NCI-H2029 (cell line): ENCODE measurements around the gene TMEM144.
"Not testable (repeated sequence)": the region's sequence is repeated elsewhere in the genome, so short reads cannot be mapped to it uniquely, and the experiment has no call there.

Experiments
- DNase-seq: peaks from one replicate; lab custom pipeline; 2025; lab: John Stamatoyannopoulos, UW

The TMEM144 gene

DNA sequence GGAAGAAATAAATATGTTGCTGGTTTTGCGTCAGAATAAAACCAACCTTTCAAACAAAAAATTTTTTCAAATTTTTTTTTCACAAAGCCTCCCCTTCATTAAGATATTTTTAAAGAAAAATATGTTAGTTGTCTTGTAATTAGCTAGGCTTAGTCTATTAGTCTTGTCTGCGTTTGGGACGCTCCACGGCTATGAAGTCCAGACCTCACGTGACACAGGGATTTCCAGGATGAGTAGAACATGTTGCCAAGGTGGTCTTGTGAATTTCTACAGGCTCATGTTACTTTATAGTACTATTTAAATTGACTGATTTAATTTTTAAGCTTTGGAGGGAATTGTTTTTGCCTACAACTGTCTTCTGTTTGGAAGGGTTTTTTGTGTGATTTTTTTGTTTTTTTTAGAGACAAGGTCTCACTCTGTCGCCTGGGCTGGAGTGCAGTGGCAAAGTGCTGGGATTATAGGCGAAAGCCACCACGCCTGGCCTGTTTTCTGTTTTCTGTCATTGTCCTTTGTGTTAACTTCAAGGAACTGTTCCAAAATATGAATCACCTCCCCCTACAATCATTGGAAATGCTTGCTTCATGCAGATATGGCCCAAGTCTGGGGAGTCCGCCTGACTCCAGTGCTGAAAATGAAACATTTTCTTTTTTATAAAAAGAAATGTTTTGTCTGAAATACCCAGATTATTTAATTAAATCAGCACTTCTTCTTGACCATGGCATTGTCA lies 26.2 kb downstream of the TMEM144 start:
- no peak for DNase-seq

DNA sequence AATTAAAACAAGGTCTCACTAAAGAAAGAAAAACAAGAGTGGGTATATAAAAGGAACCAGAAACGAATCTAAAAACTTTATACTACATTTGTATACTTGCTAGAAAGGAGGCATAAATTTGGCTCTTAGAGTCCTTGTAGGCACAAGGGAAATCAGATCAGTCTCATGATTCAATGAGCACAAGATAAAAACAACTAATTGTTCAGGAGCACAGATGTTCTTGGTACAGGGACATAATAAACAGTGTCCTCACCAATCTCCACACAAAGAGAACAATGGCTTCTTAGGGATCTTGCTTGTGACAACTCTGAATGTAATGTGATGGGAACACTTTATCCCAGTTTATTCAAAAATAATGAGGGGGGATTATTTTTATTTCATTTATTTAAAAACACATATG lies 28.3 kb downstream of the TMEM144 start:
- no peak for DNase-seq

DNA sequence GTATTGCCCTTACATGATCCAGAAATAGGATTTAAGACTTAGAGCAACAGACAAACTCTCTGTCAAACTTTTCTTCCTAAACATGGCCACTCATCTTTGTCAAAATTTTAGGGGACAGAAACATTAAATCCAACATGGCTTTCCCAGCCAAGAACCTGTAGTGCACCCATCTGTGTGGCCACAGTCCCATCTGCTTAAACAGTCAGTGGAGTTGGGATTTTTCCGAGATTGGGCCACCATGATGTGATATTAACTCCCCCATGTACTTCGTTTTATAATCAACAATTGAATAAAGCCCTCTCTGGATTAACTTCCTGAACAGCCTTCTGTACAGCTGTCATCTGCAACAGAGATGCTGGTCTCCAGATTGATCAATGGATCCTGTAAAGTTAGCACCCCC lies 28.9 kb downstream of the TMEM144 start:
- DNase-seq = no peak

DNA sequence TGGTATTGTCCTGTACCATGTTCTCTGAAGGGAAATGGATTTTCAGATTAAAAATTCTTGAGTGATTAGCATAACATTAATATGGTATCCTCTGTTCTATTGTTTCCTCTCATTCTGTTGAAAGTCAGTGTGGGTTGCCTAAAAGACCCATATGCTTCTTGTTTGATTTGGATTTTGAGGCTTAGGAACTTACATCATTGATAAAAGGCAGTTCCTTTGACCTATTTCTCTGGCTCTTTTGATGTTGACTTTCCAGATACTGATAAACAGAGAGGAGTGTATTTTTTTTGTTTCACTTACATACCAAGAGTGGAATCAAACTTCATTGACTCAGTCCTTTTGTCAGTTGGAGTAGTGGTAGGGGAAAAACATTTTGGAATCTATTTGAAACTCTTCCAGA lies 32.8 kb downstream of the TMEM144 start:
- no peak for DNase-seq

DNA sequence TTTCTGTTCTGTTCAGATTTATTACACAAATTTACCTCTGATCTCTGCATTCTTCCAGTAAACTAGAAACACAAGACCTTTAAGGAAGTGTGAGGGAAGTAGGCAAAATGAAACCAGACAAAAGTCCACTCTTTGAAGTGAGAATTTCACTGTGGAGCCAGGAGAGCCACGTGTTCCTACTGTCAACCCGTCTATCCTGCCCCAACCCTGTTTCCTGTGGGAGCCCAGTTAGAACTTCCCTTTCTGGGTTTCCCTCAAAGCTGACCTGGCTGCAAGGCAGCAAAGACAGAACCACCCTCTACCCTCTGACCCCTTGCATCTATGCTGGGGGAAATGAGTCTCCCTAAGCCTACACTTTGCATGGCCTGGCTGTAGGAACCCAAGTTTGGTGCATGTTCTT lies 40.0 kb downstream of the TMEM144 start:
- DNase-seq = no peak

DNA sequence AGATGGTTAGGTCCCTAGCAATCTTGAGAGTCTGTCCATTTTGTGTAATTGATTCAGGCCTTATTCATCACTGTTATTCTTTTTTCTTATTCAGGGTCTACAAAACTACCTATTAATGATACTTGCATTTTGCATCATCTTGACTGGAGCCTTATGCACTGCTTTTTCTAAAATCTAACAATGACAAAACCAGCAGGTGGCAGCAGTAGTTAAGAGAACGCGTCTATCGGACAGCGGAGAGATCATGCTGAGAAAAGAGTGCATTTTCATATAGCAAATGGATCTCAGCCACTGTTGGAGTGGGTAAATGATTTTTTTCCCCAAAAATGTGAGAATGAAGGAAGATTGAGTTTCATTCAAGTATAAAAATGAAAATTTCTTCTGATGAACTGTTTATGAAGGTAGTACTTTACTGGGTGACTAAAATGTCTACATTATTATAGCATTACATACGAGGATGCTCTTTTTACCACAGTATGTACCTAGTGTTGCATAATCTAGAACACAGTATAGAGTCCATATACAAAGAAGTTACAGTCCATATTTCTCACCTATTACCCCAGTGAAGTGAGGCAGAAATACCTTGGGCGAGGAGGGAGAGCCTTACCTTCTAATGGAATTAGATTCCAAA lies 43.2 kb downstream of the TMEM144 start:
- DNase-seq = peak; percentile 8

DNA sequence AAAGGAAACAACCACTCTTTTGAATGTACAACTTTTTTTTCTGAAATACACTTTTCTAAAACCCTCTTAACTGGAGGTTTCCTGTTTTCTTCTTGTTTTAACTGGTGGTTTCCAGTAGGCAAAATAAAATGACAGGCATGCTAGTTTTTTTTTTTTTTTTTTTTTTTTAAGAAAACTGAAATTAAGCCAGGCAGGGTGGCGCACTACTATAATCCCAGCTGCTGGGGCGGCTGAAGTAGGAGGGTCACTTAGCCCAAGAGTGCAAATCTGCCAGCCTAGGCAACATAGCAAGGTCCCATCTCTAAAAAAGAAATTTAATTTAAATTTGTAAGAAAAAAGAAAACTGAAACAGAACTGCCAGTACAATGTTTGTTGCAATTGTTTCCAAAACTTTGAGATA lies 44.0 kb downstream of the TMEM144 start:
- no peak for DNase-seq

DNA sequence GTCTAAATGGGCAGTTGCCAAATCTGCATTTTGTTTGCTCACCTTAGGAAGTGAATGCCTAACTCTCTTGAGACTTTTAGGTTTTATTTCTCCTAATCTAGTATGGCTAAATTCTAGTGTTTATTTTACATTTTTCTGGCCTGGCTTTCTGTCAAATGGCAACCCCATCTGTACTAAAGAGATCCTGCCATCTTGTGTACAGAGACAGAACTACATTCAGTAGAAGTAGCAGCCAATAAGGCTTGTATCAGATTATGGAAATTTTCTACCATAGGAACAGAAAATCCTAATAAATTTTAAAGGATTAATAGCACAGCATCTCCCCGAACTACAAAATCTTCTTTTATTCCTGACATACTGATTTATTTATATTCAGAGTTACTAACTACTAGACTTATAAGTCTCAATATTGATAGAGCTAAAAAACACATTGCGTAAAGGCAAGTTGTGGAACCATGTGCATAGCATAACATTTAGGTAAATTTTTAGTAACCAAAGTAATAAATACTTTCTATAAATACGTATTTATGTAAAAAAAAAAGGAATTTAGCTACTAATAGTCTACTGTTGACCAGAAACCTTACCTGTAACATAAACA lies 45.5 kb downstream of the TMEM144 start:
- DNase-seq = peak; percentile 24

DNA sequence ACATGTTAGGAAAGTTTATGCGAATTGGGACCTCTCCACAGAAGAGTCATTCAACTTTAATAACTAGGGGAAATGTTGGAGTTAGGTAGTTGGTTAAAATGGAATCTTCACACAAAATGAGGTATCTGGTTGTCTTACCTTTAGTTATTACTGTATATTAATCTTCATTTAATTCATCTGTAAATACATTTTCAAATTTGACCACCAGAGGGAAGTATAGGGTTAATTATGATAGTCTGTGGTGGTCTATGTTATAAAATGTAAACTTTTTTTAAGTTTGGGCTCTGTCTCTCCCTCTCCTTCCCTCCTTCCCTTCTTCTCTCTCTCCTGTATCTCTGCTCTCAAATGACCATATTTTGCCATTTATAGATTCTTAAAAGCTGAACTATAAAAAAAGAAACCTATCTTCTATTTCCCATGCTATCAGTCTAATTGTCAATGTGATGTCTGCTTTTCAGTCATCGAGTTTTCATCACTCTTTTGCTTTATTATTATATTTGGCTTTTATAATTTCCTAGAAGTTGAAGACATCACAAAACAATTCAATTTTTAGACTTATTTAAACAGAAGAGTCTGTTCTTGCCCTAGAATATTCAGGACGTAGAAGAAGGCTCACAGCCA lies 49.8 kb downstream of the TMEM144 start:
- no peak for DNase-seq

DNA sequence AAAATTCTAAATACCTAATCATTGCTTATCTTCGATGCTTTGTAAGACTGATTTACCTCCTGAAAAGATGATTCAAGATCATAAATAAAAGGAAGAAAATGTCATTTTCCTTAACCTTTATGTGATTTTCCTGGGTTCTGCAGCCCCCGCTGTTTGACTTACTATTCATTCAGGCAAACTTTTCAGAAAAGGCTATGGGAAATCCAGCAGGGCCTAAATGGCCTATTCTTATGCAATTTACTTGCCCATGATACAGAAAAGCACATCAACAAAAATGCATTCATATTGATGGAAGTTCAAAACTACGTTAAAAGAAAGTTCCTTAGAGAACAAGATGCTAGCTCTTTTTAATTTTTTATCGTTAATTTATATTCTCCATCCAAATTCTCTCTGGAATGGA lies 51.2 kb downstream of the TMEM144 start:
- DNase-seq = no peak

DNA sequence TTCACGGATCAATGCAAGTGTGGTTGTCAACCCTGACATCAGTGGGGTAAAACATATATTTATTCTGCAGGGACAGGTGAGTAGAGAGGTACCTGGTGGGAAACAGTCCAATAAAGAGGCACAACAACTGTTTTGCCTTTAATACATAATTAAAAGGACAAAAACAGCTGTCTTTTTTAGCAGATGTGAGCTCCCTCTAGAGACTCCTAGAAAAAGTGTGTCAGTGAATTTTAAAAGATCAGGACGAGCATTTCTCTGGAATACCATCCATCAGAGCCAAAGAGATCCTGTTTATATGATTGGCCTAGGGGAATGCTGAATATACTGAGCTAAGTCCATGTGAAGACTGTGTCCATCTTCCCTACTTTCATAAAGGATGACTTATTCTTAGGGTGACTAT lies 58.3 kb downstream of the TMEM144 start:
- DNase-seq = no peak

DNA sequence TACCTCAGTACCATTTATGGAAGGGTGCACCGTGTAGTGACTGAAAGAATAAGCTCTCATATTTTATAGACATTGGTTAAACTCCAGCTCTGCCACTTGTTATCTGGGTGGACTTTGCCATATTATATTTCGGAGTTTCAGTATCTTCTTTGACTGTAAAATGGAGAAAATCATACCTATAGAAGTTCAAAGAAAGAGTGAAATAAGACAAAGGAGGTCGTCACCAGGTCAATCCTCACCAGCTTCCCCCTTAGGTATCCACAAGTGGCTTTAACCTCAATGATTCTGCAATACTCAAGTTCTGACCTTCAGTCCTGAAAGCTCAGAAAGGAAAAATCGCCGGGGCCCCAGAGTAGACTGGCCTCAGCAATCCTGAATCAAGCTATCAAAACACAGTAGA lies 64.3 kb downstream of the TMEM144 start:
- no peak for DNase-seq

DNA sequence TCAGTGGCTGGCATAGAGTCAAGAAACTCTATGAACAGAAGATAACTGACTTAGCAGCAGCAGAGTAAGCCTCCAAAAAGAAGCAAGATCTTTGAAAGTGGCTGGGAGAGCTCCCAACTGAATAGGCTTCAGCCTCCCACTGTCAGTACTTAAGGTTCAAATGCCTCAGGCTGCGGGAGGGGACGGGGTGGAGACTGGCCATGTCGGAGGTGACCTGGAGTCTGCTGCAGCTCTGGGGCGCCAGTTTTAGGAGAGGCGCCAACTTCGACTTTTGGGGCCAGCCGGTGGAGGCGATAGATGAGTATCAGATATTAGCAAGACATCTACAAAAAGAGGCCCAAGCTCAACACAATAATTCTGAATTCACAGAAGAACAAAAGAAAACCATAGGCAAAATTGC lies 67.3 kb downstream of the TMEM144 start:
- DNase-seq = no peak

DNA sequence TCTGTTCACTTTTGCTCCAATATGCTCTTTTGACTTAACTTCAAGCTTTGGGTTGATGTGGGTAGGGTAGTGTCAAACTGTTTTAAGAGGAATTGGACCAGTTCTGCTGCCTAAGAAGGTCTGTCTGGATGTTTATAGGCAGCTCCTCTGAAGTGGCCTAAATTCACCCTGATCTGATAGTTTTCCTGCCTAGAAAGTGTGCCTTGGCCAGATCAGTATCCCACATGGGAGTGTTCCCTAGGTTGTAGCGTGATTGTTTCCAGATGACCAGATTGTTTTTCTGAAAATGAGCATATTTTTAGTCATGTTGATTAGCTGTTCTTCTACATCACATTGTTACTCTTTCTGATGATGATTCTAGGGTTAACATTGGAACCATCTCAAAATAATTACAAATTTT lies 68.8 kb downstream of the TMEM144 start:
- not testable (repeated sequence) for DNase-seq

DNA sequence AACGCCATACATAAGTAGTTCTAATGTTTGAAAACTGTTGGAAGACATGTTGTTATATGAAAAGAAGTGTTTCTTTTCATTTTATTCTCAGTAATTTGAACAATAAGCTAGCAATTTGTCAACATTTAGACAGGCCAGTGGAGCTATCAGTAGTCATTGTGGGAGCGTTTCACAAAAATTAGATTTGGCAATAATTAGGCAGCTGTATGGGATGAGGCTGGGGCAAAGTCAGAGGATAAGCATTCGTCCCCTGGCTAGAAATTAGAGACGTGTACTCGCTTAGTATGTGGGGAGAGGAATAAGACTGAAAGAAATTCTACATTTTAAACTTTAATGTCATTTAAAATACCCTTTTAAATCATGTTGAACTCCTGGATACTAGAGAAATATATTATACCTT lies 70.6 kb downstream of the TMEM144 start:
- no peak for DNase-seq

DNA sequence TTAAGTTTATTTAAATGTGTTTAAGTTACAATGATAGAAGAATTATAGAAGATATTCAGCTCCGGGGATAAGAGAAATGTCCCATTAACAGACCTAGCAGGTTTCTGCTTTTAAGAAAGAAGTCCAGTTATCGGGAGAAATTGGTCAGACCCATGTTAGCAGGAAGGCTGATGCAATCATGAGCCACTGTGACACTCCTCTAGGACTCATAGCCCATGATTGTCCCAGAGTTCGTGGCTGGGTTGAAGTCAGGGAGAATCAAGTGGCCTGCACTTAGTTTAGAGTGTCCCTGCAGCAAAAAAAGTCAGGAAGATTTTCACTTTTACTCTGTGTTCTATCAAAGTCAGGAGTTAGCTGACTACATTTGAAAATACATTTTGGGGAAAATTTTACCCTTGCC lies 72.0 kb downstream of the TMEM144 start:
- DNase-seq = no peak

DNA sequence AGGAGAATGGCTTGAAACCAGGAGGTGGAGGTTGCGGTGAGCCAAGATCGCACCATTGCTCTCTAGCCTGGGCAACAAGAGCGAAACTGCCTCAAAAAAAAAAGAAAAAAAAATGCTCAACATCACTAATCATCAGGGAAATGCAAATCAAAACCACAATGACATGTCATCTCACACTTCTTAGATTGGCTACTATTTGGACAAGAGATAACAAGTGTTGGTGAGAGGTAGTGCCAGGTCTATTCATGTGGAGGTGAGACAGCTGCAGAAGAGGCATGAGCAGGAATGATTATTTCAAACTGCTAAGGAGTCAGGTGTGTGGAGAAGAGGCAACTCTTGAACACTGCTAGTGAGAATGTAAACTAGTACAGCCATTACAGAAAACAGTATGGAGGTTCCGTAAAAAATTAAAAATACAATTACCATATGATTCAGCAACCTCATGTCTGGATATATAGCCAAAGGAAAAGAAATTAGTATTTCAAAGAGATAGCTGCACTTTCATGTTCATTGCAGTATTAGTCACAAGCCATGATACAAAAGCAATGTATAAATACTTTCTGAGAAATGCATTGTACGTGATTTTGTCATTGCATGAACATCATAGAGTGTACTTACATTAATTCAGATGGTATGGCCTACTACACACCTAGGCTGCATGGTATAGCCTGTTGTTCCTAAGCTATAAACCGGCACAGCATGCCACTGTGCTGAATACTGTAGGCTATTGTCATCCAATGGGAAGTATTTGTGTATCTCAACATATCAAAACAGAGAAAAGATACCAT lies 75.3 kb downstream of the TMEM144 start:
- no peak for DNase-seq

DNA sequence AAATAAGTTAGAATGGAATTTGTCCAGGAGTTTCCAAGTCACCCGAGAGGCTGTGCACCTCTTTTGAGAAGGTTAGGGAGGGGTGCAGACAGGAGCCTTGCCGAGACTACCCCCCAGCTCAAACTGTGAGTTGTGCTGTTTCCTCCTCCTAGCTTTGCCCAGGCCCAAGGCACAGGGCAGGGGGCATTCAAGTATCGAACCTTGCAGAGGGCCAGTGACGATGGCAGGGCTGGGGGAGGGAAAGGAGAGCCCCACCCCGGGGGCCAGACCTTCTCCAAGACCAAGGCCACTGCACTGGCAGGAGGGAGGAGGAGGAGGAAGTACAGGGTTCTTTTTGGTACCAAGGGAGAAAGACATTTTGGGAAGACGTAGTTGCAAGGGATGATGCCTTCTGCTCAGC lies 80.6 kb downstream of the TMEM144 start:
- DNase-seq = no peak

DNA sequence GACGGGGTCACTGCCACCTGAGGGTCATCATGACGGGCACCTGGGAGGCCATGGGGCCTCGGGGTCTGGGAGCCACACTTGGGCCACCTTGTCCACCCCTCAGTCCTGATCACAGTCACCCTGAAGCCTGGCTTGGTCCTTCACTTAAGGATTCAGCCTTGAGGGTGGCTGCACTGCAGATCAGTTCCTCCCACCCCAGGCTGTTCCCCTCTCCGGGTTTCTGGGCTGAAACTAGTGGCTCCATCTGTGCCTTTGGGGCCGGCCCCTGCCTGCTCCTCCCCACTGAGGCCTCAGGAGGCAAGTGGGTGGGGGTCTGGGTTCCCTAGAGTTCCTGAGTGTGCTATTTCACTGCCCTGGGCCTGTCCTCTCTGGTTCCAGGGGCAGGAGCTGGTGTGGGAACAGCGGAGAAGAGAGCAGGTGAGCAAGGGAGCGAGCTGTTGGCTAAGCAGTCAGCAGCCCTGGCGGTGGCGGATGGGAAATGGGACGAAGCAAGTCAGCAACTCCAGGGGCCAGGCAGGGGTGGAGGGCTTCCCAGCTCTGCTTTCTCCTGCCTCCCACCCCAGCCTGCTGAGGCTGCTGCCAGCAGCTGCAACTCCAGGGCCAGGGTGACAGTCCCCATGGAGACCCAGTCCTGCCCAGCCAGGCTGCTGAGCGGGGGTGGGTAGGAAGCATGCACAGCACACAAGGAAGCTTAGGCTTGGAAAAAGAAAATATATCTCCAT lies 81.2 kb downstream of the TMEM144 start:
- DNase-seq = no peak

DNA sequence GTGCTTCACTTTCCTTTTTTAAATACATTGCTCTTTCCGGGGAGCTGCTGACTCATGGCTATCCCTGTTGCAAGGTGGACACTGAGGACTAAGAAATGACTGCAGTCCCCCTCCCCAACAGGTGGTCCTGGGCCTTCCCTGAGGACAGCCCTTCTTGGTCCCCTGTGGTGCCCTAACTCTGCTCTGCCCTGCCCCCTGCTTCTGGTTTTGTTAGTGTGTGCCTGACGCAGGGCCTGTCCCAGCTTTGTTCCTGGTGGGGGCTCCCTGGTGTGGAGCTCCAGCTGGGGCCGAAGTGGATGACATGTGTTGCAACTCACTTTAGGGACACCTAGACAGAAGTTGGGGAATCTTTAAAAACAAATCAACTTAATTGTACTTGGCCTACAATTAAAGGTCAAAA lies 81.9 kb downstream of the TMEM144 start:
- no peak for DNase-seq

DNA sequence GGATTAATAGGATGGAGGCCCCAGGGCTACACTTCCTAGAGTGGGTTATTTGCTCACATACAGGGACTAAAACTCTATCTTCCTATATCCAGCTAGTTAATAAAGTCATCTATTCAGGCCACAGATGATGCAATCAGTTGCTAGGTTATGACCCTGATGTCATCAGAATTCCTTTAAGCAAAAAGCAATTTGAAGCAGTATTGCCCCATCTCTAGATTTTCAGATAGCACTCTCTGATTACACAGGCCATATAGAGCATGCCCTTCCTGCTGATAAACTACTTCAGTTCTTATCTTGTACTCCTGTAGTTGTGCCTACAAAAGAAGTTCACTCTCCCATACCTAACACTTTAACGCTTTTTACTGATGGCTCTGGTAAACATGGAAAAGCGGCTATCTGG lies 84.8 kb downstream of the TMEM144 start:
- no peak for DNase-seq

DNA sequence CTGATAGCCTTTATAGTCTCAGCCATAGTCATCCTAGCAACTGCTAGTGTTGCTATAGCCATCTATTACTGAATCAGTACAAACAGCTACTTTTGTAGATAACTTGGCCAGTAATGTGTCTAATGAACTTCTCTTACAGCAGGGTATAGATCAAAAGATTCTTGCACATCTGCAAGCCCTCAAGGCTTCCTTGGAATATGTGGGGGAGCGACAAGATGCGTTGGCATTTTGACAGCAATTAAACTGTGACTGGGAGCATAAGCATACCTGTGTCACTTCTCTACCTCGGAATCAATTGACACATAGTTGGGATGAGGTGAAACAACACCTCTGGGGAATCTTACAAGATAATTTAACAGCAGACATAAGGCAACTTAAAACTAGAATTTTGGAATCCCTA lies 87.6 kb downstream of the TMEM144 start:
- no peak for DNase-seq
